Ishikawa (cell line): ENCODE measurements around the gene ZNF800.

Experiments
- CEBPB ChIP-seq: IDR thresholded peaks from 2 replicates; pipeline ENCODE4 v1.6.1; 2012
- CREB1 ChIP-seq: IDR thresholded peaks from 2 replicates; pipeline ENCODE4 v1.6.1; 2012; ENCODE audit warnings: low read depth
- EGR1 ChIP-seq: IDR thresholded peaks from 2 replicates; pipeline ENCODE4 v1.6.1; 2012
- EP300 ChIP-seq: IDR thresholded peaks from 2 replicates; pipeline ENCODE4 v1.6.1; 2012; ENCODE audit warnings: borderline replicate concordance
- MAX ChIP-seq: IDR thresholded peaks from 2 replicates; pipeline ENCODE4 v1.6.1; 2012
- NFIC ChIP-seq: IDR thresholded peaks from 2 replicates; pipeline ENCODE4 v1.6.1; 2012
- RAD21 ChIP-seq: IDR thresholded peaks from 2 replicates; pipeline ENCODE4 v1.6.1; 2012; ENCODE audit warnings: low read depth
- REST ChIP-seq: IDR thresholded peaks from 2 replicates; pipeline ENCODE4 v1.6.1; 2012; ENCODE audit warnings: low read depth, mild to moderate bottlenecking
- TAF1 ChIP-seq: IDR thresholded peaks from 2 replicates; pipeline ENCODE4 v1.6.1; 2012; ENCODE audit warnings: low read depth, mild to moderate bottlenecking
- TCF12 ChIP-seq: IDR thresholded peaks from 2 replicates; pipeline ENCODE4 v1.6.1; 2012; ENCODE audit warnings: low read depth
- TEAD4 ChIP-seq: IDR thresholded peaks from 2 replicates; pipeline ENCODE4 v1.6.1; 2012
- YY1 ChIP-seq: IDR thresholded peaks from 2 replicates; pipeline ENCODE4 v1.6.1; 2012; ENCODE audit warnings: low read depth
- ZBTB7A ChIP-seq: IDR thresholded peaks from 2 replicates; pipeline ENCODE4 v1.6.1; 2012; ENCODE audit warnings: low read depth

DNA sequence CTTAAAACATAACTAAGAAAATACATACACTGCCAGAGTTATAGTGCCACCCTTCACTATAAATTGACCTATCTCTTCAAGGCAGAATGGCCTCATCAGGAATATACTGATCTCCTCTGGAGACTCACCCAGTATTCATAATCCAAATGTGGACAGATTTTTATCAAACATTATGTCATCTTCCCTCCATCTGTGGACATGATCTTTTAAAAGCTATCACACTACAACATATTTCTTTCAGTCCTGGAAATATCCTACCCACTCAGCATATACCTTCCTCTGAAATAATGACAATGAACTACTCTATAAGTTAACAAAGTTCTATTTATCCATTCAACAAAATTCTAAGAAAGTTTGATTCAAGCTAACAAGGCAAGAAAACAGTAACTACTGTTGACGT lies 3.2 kb downstream of the ZNF800 start:
- TF ChIP-seq NFIC (no peak), MAX (no peak), YY1 (no peak), TCF12 (no peak), RAD21 (no peak), TAF1 (no peak), EGR1 (no peak), EP300 (no peak), REST (no peak), ZBTB7A (no peak), TEAD4 (no peak), CEBPB (no peak), CREB1 (no peak)
